ENCODE data around the gene AKAP9. TPM values are rescaled to one million over a fixed set of nuclear protein-coding genes. Genes with fewer than 3 reads are reported as not detected.
"Not testable (repeated sequence)": the region's sequence is repeated elsewhere in the genome, so short reads cannot be mapped to it uniquely, and the experiment has no call there.

AKAP9 gene
- total RNA-seq, 2 experiments from 2014 or later: 30.2 to 30.3 TPM

- CTCF ChIA-PET: no interaction called here
- POLR2A ChIA-PET: no interaction called here
Measured at GRCh38 chr7:92115821-92116220, 175.2 kb downstream of the AKAP9 start.

GRCh38 chr7:92116949-92117348, 176.3 kb downstream of the AKAP9 start:
- ChIA-PET CTCF (no interaction called here), POLR2A (no interaction called here)

DNA sequence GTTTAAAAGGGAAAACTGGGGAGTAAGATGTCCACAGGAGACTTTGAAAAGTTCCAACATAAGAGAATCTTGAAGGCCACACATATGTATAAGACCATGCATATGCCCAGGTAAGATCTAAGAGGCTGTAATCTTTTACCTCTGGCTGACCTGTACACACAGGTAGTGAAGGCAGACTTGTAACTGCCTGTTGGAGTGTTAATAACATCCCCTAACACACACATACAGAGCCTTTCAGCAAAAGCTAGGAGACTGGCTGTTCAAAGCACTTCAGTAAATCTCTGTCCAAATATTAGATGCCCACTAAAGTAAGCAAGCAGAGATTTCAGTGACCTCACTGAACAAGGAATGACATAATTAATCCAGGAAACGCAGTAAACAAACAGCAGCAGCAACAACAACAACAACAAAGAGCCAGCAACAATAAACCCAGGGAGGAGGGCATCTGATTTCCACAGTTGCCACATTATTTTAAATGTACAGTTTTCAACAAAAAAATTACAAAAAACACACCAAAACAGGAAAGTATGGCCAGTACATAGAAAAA, 178.6 kb downstream of the AKAP9 start:
- ChIA-PET POLR2A (no interaction called here), CTCF (no interaction called here)

GRCh38 chr7:92121681-92122080, 181.0 kb downstream of the AKAP9 start:
- CTCF ChIA-PET: no interaction called here
- POLR2A ChIA-PET: no interaction called here

DNA sequence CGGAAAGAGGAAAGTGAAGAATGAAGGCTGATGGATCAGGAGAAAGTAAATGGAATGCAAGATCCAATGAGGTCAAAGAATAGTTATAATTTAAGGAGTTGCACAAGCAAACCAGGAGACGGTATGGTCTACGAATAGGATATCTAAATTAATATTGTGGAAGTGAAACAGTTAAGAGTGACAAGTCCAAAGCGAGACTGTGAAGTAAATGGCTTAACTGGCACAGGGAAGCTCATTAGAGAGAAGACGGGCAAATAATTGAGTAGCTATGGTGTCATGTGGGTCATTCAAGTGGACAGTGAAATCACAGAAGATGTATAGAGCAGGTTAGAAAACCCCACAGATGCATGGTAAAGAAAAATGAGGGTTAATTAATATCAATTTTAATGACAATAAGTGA, 190.4 kb downstream of the AKAP9 start:
- ChIA-PET POLR2A (no interaction called here), CTCF (interaction anchor here (0.6 to 1.4 kb wide), 2 partner anchors 316 to 428 kb away, joined by 4 read pairs; partner anchors contain the start of gene GATAD1)

DNA sequence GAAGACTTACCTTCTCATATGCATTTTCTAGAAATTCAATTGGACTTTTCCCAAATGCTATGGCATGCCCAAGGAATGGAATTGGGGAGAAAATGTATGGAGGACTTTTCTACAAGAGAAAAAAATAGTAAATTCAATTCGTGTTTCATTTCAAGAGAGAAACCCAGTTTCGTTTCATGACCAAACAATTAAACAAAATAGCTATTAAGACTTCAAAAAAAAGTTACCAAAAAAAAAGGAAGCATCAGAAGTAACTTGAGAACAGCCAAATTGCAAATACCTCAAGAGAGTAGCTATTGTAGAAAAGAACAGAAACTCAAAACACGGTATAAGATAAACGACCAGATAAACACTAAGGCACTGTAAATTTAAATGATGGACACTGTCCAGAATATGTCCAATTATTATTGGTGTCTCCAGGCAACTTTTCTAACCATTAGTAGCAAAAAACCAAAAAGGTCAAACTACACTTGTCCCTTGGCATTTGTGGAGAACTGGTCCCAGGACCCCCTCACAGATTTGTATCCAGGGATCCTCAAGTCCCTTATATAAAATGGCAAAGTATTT, 191.2 kb downstream of the AKAP9 start:
- ChIA-PET CTCF (interaction anchor here (1.4 kb wide), 1 partner anchor 315 kb away, joined by 4 read pairs; the partner anchor contains the start of gene GATAD1), POLR2A (no interaction called here)

GRCh38 chr7:92133133-92133736, 192.6 kb downstream of the AKAP9 start:
- POLR2A ChIA-PET: no interaction called here

DNA sequence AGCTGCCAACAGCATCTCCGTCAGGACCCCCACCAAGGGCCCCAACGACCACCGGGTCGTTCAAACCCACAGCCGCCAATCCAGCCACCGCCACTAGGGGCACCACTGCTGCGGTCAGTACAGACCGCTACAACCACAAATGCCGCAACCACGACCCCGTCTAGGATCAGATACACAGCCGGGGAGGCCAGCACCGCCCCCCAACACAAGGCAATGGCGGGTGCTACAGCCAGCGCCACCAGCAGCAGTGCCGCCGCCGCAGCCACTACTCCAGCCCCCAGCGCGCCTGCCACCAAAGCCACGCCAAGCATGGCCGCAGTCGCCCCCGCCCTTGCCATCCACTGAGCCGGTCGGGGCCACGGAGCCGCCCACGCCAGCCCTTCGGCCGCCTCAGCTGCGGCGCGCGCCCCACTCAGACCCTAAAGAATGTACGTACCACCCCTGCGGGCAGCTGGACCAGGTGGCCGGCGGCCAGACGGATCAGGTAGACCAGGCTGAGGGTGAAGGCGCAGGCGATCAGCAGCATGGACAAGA, 193.1 kb downstream of the AKAP9 start:
- CTCF ChIA-PET: interaction anchor here (1.6 kb wide), 1 partner anchor 290 kb away, joined by 4 read pairs; no protein-coding TSS in a partner anchor
- POLR2A ChIA-PET: interaction anchor here (1.7 to 1.8 kb wide), 2 partner anchors 113 to 314 kb away, joined by 9 to 14 read pairs; partner anchors contain the start of genes ANKIB1, GATAD1 and KRIT1

More at GRCh38 chr7:92133133-92133736, 192.6 kb downstream of the AKAP9 start:
- CTCF ChIA-PET: no interaction called here

DNA sequence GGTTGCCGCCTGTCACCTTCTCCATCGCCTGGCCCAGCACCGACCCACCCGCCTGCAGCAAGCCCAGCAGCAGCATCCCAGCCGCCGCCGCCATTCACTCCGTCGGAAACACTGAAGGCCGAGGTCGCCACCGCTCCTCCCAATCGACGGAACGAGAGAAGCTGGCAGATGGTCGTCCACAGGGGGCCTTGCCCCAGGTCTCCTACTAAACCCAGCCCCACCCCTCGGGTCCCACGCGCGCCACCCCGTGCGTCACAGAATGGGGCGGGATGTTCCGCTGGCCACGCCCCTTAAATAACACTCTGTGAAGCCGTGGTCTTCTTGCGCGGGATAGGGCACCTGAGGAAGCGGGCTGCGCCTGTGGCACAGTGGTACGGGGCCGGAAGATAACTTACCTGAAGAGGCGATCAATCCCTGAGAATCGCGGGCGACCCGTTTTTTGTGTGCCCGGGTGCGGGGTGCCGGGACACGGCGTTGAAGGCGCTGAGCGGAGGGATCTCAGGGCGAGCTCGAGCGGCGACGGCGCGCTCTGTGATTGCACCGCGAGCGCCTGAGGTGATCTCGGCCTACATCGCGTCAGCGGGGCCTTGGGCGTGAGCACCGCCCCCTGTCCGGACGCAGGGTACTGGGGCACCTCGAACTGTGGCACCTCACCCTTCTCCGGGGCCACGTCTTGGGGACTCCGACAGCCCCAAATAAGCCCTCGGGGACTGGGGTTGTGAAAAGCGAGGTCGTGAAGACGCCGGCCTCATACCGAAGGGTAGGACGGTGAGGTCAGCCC, 193.8 kb downstream of the AKAP9 start, which contains the start of gene CYP51A1:
CYP51A1 (minus strand) TSS at position 207 of the 781 bp plus-strand sequence; CDS start at position 94, 113 bp downstream.
- POLR2A ChIA-PET: interaction anchor here (0.6 to 1.8 kb wide), 5 partner anchors 10 to 394 kb away, joined by 3 to 14 read pairs (median 9); partner anchors contain the start of genes ANKIB1, GATAD1, KRIT1 and PEX1

DNA sequence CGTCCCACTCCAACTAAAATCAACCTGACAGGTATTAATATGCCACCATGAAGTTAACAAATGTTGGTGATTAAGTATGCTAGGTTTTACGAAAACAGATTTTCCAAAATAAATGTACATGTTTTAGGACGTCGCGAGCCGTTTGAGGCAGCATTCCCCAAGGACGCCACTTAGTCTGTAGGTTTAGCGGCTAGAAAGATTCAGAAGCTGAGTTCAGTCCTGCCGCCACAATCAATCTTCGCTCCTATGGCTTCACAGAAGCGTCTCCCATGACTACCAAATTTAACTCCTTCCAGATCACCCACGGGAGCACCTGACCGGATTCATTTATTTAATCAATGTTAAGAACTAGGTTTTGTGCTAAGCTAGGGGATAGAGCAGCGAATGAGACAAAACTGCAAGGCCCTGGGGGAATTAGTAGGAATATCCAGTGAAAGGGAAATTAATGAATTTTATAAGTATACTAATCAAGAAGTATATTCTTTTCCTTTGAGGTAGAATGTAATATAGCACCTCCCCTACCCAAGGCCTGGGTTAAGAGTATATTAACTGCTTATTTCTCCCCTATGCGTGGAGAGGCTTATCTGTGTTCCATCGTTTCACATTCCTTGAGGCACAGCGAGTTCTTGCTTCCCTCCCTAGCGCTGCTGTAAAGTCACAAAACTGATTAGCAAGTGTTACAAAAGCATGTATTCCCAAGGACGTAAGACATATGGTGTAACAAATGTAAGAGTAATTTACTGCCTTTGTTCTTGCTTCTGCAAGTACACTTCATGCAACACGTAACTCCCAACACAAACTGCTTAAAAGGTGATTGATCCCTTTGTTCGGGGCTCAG, 194.6 kb downstream of the AKAP9 start:
- ChIA-PET CTCF (interaction anchor here (1.2 to 1.6 kb wide), 2 partner anchors 289 to 313 kb away, joined by 4 to 7 read pairs; partner anchors contain the start of gene GATAD1), POLR2A (interaction anchor here (0.6 to 1.8 kb wide), 6 partner anchors 32 to 393 kb away, joined by 3 to 14 read pairs (median 4); partner anchors contain the start of genes ANKIB1, GATAD1, KRIT1 and PEX1)

More for the DNA sequence above, 193.8 kb downstream of the AKAP9 start, which contains the start of gene CYP51A1:
- CTCF ChIA-PET: interaction anchor here (1.2 to 1.6 kb wide), 2 partner anchors 289 to 313 kb away, joined by 4 to 7 read pairs; partner anchors contain the start of gene GATAD1

- ChIA-PET CTCF (interaction anchor here (0.7 to 1.0 kb wide), 2 partner anchors 28 to 216 kb away, joined by 3 to 4 read pairs; no protein-coding TSS in a partner anchor), POLR2A (no interaction called here)
Measured at GRCh38 chr7:92137557-92137956, 196.9 kb downstream of the AKAP9 start.

DNA sequence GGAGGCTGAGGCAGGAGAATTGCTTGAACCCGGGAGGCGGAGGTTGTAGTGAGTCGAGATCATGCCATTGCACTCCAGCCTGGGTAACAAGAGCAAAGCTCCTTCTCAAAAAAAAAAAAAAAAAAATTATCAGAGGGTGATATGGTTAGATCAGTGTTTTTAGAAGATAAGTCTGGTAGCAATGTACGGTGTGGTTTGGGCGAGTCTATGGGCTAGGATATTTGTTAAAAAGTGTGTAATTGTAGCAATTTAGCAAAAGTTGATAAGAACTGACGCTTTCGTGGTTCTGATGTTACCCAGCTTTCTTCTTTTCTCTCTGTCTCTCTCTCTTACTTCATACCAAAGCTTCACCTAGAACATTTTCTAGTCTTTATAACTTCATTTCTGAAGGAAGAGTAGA, 200.5 kb downstream of the AKAP9 start:
- CTCF ChIA-PET: no interaction called here
- POLR2A ChIA-PET: no interaction called here

DNA sequence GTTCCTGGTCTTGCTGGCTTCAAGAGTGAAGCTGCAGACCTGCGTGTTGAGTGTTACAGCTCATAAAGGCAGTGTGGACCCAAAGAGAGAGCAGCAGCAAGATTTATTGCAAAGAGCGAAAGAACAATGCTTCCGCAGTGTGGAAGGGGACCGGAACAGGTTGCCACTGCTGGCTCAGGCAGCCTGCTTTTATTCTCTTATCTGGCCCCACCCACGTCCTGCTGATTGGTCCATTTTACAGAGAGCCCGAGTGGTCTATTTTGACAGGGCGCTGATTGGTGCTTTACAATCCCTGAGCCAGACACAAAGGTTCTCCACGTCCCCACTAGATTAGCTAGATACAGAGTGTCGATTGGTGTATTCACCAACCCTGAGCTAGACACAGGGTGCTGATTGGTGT, 202.1 kb downstream of the AKAP9 start:
- POLR2A ChIA-PET, CTCF ChIA-PET: not testable (repeated sequence)

DNA sequence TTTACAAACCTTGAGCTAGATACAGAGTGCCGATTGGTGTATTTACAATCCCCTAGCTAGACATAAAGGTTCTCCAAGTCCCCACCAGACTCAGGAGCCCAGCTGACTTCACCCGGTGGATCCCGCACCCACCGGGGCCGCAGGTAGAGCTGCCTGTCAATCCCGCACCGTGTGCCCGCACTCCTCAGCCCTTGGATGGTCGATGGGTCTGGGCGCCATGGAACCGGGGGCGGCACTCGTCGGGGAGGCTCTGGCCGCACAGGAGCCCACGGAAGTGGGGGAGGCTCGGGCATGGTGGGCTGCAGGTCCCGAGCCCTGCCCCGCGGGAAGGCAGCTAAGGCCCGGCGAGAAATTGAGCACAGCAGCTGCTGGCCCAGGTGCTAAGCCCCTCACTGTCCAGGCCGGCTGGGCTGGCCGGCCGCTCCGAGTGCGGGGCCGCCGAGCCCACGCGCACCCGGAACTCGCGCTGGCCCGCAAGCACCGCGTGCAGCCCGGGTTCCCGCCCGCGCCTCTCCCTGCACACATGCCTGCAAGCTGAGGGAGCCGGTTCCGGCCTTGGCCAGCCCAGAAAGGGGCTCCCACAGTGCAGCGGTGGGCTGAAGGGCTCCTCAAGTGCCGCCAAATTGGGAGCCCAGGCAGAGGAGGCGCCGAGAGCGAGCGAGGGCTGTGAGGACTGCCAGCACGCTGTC, 202.7 kb downstream of the AKAP9 start:
- POLR2A ChIA-PET: not testable (repeated sequence)
- CTCF ChIA-PET: interaction anchor here (1.3 kb wide), 1 partner anchor 282 kb away, joined by 3 read pairs; no protein-coding TSS in a partner anchor

- POLR2A ChIA-PET: no interaction called here
- CTCF ChIA-PET: no interaction called here
Measured at GRCh38 chr7:92149736-92150239, 209.1 kb downstream of the AKAP9 start.

- POLR2A ChIA-PET: no interaction called here
- CTCF ChIA-PET: no interaction called here
Measured at GRCh38 chr7:92150450-92151017, 209.9 kb downstream of the AKAP9 start.

DNA sequence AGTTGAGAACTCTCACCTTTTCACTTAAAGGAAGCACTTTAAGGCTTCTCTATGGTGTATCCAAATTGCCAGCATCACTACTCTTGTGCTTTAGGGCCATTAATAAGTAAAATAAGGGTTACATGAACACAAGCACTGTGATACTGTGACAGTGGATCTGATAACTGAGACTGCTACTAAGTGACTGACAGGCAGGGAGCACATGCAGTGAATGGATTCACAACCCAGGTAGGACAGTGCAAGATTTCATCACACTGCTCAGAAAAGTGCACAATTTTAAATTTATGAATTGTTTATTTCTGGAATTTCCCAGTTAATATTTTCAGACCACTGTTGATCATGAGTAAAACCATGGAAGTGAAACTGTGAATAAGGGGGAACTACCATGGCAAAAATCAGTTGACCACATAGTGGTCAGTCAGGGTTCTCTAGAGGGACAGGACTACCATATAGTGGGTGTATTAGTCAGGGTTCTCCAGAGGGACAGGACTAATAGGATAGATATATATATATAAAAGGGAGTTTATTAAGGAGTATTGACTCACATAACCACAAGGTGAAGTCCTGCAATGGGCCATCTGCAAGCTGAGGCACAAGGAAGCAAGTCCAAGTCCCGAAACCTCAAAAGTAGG, 214.6 kb downstream of the AKAP9 start:
- ChIA-PET POLR2A (no interaction called here), CTCF (no interaction called here)
